Mucosa of descending colon (tissue), 3 donors: ENCODE data around the gene RNF135. TPM values are rescaled to one million over a fixed set of nuclear protein-coding genes. Genes with fewer than 3 reads are reported as not detected.
"Not testable (repeated sequence)": the region's sequence is repeated elsewhere in the genome, so short reads cannot be mapped to it uniquely, and the experiment has no call there.

Source experiments
- ATAC-seq: fragments of 200-7000 bp; cut with Tn5 transposase; one replicate; pipeline ENCODE4 v1.9.1; 2020; ENCODE audit warnings: mild to moderate bottlenecking, moderate library complexity
- DNase-seq, 3 donors: peaks; one replicate each; pipeline ENCODE4 v3.0.0-alpha.2; 2020
- H3K36me3 ChIP-seq: fragments of 200-600 bp; one replicate; pipeline ENCODE4 v1.8.0; 2021; ENCODE audit warnings: low read depth, mild to moderate bottlenecking
- H3K4me1 ChIP-seq: fragments of 200-600 bp; one replicate; pipeline ENCODE4 v1.8.0; 2021; ENCODE audit warnings: low read depth, mild to moderate bottlenecking
- H3K4me3 ChIP-seq: fragments of 200-600 bp; one replicate; pipeline ENCODE4 v1.8.0; 2021; ENCODE audit warnings: mild to moderate bottlenecking
- H3K9me3 ChIP-seq: fragments of 200-600 bp; one replicate; pipeline ENCODE4 v1.8.0; 2021; ENCODE audit warnings: mild to moderate bottlenecking
- intact Hi-C, 2 donors: fragments of 100-400 bp; cut with DNase I in 1 of 2; cut with micrococcal nuclease in 1 of 2; formaldehyde crosslinking; loops; one replicate each; pipeline versions ENCODE4 v1.11.0 to v1.11.1; 2022; cut with DNase I, micrococcal nuclease
- total RNA-seq, 3 donors: library from RNA; stranded (reverse); fragmentation: NEBNext Ultra II Directional in 2 of 3; extraction: Animal tissue kit (Norgen Biotek cat#: 25700) in 2 of 3; gene quantifications; one replicate each; pipeline versions ENCODE4 v1.2.1 to v1.2.4, GENCODE V29; 2021 to 2023
- TF ChIP-seq, protein P1 (sequence below): fragments of 200-600 bp; IDR thresholded peaks from one replicate; pipeline ENCODE4 v1.8.0; 2022; ENCODE audit warnings: antibody characterized with exemption, mild to moderate bottlenecking
- donor health status: DM: no; HTN: no; CAD: no; lungs with moderate emphysema.
- donor health status: DM: no; HTN: no; CAD: no.
- donor health status: DM: no; HTN: yes; CAD: no.

RNF135 gene
- total RNA-seq, 3 donors from 2014 or later = 22.9 to 27.9 (median 24.1) TPM

DNA sequence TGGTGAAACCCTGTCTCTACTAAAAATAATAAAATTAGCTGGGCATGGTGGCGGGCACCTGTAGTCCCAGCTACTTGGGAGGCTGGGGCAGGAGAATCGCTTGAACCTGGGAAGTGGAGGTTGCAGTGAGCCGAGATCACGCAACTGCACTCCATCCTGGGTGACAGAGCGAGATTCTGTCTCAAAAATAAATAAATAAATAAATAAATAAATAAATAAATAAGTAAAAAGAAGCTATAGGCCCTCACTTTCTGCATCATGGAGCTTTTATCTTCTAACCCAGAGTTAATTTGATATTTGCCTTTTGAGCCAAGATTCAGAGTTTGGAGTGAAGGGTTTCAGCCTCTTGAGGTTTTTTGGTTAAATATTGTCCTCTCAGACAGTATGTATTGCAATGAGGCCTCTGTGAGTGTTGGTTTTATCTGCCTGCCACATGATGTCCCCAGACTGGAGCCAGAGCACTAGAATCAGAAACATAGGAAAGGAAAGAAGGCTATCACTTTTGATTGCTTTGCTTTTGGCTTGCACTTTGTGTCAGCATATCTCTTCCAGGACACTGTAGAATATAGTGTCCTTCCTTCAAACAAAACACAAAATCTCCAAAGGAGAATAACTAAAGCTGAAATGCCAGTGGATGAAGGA is 32.5 kb downstream of the RNF135 start:
- DNase-seq (no peak), ATAC-seq (no peak)
- intact Hi-C loops = no loop called here

DNA sequence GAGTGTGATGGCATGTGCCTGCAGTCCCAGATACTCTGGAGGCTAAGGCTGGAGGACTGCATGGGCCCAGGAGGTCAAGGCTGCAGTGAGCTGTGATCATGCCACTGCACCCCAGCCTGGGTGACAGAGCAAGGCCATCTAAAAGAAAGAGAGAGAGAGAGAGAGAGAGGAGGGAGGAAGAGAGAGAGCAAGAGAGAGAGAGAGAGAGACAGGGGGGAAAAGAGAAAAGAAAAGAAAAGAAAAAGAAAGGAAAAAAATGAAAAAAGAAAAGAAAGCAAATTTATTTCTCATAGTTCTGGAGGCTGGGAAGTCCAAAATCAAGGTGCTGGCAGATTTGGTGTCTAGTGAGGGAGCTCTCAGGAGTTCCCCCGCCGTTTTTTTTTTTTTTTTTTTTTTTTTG is 33.3 kb downstream of the RNF135 start:
- H3K36me3 ChIP-seq = no peaks in the 10 kb centered on the region

More for the DNA sequence above, 32.5 kb downstream of the RNF135 start:
- H3K4me1 ChIP-seq = no peaks in the 10 kb centered on the region
- no peaks in the 10 kb centered on the region for H3K9me3 ChIP-seq
- TF ChIP-seq, protein P1, sequence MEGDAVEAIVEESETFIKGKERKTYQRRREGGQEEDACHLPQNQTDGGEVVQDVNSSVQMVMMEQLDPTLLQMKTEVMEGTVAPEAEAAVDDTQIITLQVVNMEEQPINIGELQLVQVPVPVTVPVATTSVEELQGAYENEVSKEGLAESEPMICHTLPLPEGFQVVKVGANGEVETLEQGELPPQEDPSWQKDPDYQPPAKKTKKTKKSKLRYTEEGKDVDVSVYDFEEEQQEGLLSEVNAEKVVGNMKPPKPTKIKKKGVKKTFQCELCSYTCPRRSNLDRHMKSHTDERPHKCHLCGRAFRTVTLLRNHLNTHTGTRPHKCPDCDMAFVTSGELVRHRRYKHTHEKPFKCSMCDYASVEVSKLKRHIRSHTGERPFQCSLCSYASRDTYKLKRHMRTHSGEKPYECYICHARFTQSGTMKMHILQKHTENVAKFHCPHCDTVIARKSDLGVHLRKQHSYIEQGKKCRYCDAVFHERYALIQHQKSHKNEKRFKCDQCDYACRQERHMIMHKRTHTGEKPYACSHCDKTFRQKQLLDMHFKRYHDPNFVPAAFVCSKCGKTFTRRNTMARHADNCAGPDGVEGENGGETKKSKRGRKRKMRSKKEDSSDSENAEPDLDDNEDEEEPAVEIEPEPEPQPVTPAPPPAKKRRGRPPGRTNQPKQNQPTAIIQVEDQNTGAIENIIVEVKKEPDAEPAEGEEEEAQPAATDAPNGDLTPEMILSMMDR = no peak
- no peaks in the 10 kb centered on the region for H3K36me3 ChIP-seq
- H3K4me3 ChIP-seq = no peak overlapping the region

DNA sequence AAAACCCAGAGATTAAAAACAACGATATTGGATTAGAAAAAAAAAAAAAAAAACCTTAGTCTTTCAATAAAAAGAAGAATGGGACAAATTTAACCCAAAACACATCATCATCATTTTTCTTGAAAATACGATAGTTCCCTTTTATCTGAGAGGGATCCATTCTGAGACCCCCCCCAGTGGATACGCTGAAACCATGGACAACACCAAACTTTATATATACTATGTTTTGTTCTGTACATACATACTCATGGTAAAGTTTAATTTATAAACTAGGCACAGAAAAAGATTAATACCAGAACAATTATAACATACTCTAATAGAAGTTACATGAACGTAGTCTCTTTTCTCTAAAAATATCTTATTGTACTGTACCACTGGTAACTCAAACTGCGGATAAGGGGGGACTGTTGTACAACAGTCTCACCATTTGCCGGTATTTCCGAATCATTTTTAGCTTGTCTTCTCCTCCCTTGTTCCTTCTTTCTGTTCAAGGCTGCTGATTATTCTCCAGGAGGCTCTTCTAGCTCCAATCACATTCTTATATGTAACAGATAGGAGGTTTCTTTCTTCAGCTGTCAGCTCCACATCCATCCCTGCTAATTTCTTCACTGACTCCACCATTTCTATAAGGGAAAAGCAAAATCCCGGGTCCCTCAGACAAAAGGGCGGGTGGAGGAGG is 37.0 kb downstream of the RNF135 start:
- intact Hi-C loops = no loop called here
- TF ChIP-seq, protein P1 = no peak
- Histone ChIP-seq H3K4me3 (peak overlapping the region; percentile 20), H3K36me3 (no peaks in the 10 kb centered on the region), H3K4me1 (no peaks in the 10 kb centered on the region), H3K9me3 (no peaks in the 10 kb centered on the region)
- ATAC-seq (no peak), DNase-seq (no peak)

More for the DNA sequence above, 33.3 kb downstream of the RNF135 start:
- TF ChIP-seq, protein P1 = no peak
- intact Hi-C loops = no loop called here
- DNase-seq (no peak), ATAC-seq (no peak)
- H3K9me3 ChIP-seq = no peaks in the 10 kb centered on the region
- H3K4me3 ChIP-seq = no peak overlapping the region
- no peaks in the 10 kb centered on the region for H3K4me1 ChIP-seq

DNA sequence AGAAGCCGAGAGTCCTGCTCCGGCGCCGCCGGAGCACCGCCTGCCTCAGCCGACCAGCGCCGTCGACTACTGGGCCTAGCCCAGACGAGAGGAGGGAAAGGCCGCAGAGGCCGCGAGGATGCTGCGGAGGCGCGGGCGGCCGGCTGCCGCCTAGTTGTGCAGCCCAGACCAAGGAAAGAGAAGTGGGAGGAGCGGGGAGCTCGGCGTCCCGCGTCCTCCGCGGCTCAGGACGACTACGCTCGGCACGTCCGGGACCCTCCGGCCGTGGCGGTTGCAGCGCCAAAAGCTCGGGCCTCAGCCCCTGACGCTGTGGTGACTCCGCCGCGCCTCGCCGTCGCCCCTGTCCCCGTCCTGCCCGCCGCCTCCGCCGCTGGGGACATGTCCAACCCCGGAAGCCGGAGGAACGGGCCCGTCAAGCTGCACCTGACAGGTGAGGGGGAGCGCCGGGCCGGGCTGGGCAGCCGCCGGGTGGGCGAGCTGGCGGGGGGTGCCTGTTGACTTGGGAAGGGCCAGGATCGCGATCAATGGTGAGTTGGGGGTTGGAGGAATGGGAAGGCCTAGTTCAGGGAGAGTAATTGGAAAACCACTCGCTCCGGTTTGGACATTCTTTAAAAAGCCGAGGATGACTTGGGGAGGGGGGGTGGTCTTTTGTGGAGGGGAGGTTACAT is 37.7 kb downstream of the RNF135 start:
- Histone ChIP-seq H3K4me3 (peak overlapping the region; percentile 20), H3K36me3 (no peaks in the 10 kb centered on the region), H3K9me3 (no peaks in the 10 kb centered on the region), H3K4me1 (no peaks in the 10 kb centered on the region)
- intact Hi-C loops = no loop called here
- ATAC-seq = peak; percentile 89
- TF ChIP-seq, protein P1 = no peak
- DNase-seq = peak; percentile 60 to 81 (median 78)

DNA sequence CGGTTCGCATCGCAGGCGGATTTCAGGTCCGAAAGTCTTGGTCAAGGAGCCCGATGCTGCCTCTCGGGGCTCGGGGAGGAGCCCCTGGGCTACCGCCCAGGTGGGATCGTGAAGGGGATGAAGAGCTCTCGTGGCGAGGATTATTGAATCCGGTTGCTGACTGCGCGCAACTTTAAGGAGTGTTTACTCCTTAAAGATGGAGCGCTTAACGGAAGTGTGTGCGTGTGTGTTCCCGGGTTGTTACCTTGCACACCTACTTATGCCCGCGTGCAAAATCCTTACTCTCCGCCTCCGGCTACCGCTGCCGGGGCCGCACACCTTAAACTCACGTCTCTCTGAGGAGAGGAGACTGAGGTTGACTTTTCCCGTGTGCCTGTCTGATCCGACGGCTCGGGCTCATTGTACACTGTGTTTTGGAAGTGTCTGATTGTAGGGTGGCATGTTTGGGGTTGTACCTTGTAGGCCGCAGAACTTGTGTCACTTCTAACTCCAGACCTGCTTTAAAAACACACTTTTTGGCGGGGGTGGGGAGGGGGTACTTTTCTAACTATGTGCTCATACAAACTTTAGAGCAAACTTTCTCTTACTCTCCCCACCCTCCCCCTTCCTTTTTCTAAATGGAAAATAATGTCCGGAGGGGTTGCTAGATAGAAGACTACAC is 38.3 kb downstream of the RNF135 start:
- H3K9me3 ChIP-seq, H3K36me3 ChIP-seq, H3K4me1 ChIP-seq, intact Hi-C loops: not testable (repeated sequence)
- peak; percentile 60 for ATAC-seq
- DNase-seq = peak; percentile 30 to 51 (median 46)
- peak overlapping the region; percentile 20 for H3K4me3 ChIP-seq

DNA sequence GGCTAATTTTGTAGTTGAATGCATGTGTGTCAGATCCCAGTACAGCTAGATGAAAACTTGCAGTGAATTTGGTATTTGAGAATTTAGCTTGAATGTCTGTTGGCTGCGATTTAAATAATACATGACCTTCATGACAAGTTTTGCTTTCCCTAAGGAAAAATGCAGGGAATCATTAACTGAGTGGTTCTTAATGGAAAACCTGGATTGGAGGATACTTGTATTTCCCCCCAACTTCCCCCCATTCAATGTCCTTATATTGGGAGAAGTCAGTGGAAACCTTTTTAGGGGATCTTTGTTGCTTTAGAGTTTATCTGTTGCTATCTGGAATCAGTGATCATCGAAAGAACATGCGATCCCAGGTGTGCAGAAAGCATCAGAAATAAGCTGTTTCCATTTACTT is 39.2 kb downstream of the RNF135 start:
- not testable (repeated sequence) for H3K9me3 ChIP-seq, H3K4me1 ChIP-seq, H3K4me3 ChIP-seq, H3K36me3 ChIP-seq, DNase-seq, ATAC-seq
- intact Hi-C loops = loop anchor here (5.0 kb wide), 1 partner anchor 207 kb away; no protein-coding TSS in a partner anchor
